GM23338 (cell line): Measurements from ENCODE around the gene RNLS. TPM values are rescaled to one million over a fixed set of nuclear protein-coding genes. Genes with fewer than 3 reads are reported as not detected.

Experiments
- ATAC-seq: fragments of 200-7000 bp; cut with Tn5 transposase; 3 replicates; pipeline ENCODE4 v1.9.1; 2020
- DNase-seq: peaks from one replicate; pipeline ENCODE4 v3.0.0-alpha.2; 2015; ENCODE audit warnings: low spot score
- H2AFZ ChIP-seq: fragments of 200-600 bp; sonication (generic); 2 replicates; pipeline ENCODE4 v1.8.0; 2016; ENCODE audit warnings: antibody characterized with exemption, mild to moderate bottlenecking, moderate library complexity
- H3F3A ChIP-seq: fragments of 200-600 bp; sonication (generic); replicated peaks from 2 replicates; pipeline ENCODE4 v1.8.0; 2017; ENCODE audit warnings: antibody characterized with exemption, mixed run types, low read depth
- H3K27ac ChIP-seq: fragments of 200-600 bp; sonication (generic); 2 replicates; pipeline ENCODE4 v1.6.1; 2016; ENCODE audit warnings: low read depth
- H3K27me3 ChIP-seq: fragments of 200-600 bp; sonication (generic); 2 replicates; pipeline ENCODE4 v1.8.0; 2016; ENCODE audit warnings: mild to moderate bottlenecking, mixed run types, moderate library complexity; ENCODE audit not compliant: insufficient read depth
- H3K36me3 ChIP-seq: fragments of 200-600 bp; sonication (generic); 2 replicates; pipeline ENCODE4 v1.8.0; 2016; ENCODE audit warnings: mild to moderate bottlenecking; ENCODE audit not compliant: insufficient read depth
- H3K4me1 ChIP-seq: fragments of 200-600 bp; sonication (generic); 2 replicates; pipeline ENCODE4 v1.8.0; 2016; ENCODE audit warnings: mild to moderate bottlenecking, moderate library complexity; ENCODE audit not compliant: insufficient read depth
- H3K4me2 ChIP-seq: fragments of 200-600 bp; sonication (generic); 2 replicates; pipeline ENCODE4 v1.7.1; 2017; ENCODE audit warnings: mixed run types
- H3K4me3 ChIP-seq: fragments of 200-600 bp; sonication (generic); 2 replicates; pipeline ENCODE4 v1.6.1; 2016; ENCODE audit warnings: mixed run types
- H3K79me2 ChIP-seq: fragments of 200-600 bp; sonication (generic); replicated peaks from 2 replicates; pipeline ENCODE4 v1.8.0; 2017; ENCODE audit warnings: mild to moderate bottlenecking; ENCODE audit not compliant: insufficient read depth
- H3K9me2 ChIP-seq: fragments of 200-600 bp; sonication (generic); 2 replicates; pipeline ENCODE4 v1.8.0; 2017; ENCODE audit not compliant: insufficient read depth
- H4K20me1 ChIP-seq: fragments of 200-600 bp; sonication (generic); replicated peaks from 2 replicates; pipeline ENCODE4 v1.8.0; 2017; ENCODE audit warnings: mild to moderate bottlenecking; ENCODE audit not compliant: insufficient read depth
- H3K27ac Mint-ChIP-seq: 2 replicates; pipeline ENCODE4 v1.8.0; 2020; ENCODE audit warnings: inconsistent platforms, mild to moderate bottlenecking, moderate library complexity, mixed read lengths
- H3K27me3 Mint-ChIP-seq: 3 replicates; pipeline ENCODE4 v1.8.0; 2022; ENCODE audit warnings: low read depth, mild to moderate bottlenecking, moderate library complexity, mixed read lengths, inconsistent platforms; ENCODE audit not compliant: insufficient read depth, poor library complexity
- H3K36me3 Mint-ChIP-seq: 3 replicates; pipeline ENCODE4 v1.8.0; 2021; ENCODE audit warnings: low read depth, mild to moderate bottlenecking, inconsistent platforms, moderate library complexity, mixed read lengths
- H3K4me1 Mint-ChIP-seq: 3 replicates; pipeline ENCODE4 v1.8.0; 2020; ENCODE audit warnings: mild to moderate bottlenecking, inconsistent platforms, mixed read lengths
- H3K4me3 Mint-ChIP-seq: 3 replicates; pipeline ENCODE4 v1.8.0; 2021; ENCODE audit warnings: moderate library complexity, mild to moderate bottlenecking, inconsistent platforms, mixed read lengths
- H3K9me3 Mint-ChIP-seq: 3 replicates; pipeline ENCODE4 v1.8.0; 2020; ENCODE audit warnings: moderate library complexity, mild to moderate bottlenecking, inconsistent platforms, mixed read lengths
- CREB1 ChIP-seq: fragments of 250-450 bp; sonication (Bioruptor Pico); IDR thresholded peaks from 2 replicates; pipeline ENCODE4 v1.5.0; 2020; ENCODE audit warnings: low read depth, mild to moderate bottlenecking, moderate library complexity
- EZH2 ChIP-seq: fragments of 200-600 bp; sonication (generic); IDR thresholded peaks from one replicate; pipeline ENCODE4 v1.8.0; 2017; ENCODE audit warnings: antibody characterized with exemption, mild to moderate bottlenecking, low read depth; ENCODE audit not compliant: unreplicated experiment
- EZH2phosphoT487 ChIP-seq: fragments of 200-600 bp; sonication (generic); IDR thresholded peaks from one replicate; pipeline ENCODE4 v1.8.1; 2018; ENCODE audit warnings: antibody characterized with exemption; ENCODE audit not compliant: unreplicated experiment
- JUNB ChIP-seq: IDR thresholded peaks from one replicate; pipeline ENCODE4 v1.6.1; 2016; ENCODE audit warnings: antibody characterized with exemption; ENCODE audit not compliant: unreplicated experiment
- NANOG ChIP-seq: IDR thresholded peaks from 2 replicates; pipeline ENCODE4 v1.6.1; 2016; ENCODE audit warnings: antibody characterized with exemption, borderline replicate concordance
- POLR2AphosphoS5 ChIP-seq: IDR thresholded peaks from 2 replicates; pipeline ENCODE4 v1.6.1; 2016; ENCODE audit warnings: antibody characterized with exemption, low read depth
- STAT1 ChIP-seq: IDR thresholded peaks from one replicate; pipeline ENCODE4 v1.6.1; 2016; ENCODE audit warnings: antibody characterized with exemption; ENCODE audit not compliant: unreplicated experiment
- ZNF114 ChIP-seq: fragments of 250-450 bp; sonication (Bioruptor Pico); IDR thresholded peaks from 2 replicates; pipeline ENCODE4 v1.5.0; 2020; ENCODE audit warnings: mild to moderate bottlenecking, moderate library complexity
- ZNF331 ChIP-seq: fragments of 250-450 bp; sonication (Bioruptor Pico); IDR thresholded peaks from 2 replicates; pipeline ENCODE4 v1.5.0; 2020; ENCODE audit warnings: low read depth, mild to moderate bottlenecking, moderate library complexity
- polyA plus RNA-seq: library from polyadenylated mRNA; unstranded; fragments of >200 nt; fragmentation: Nextera tagmentation; extraction: Ambion mirVana; gene quantifications from 2 replicates; pipeline ENCODE4 v1.2.1, GENCODE V29; 2016
- total RNA-seq: library from RNA; depleted of rRNA; stranded (reverse); fragments of >200 nt; shearing (Covaris generic); gene quantifications from 2 replicates; pipeline ENCODE4 v1.2.3, GENCODE V29; 2014
- TF ChIP-seq, protein P1 (sequence below): fragments of 250-450 bp; sonication (Bioruptor Pico); IDR thresholded peaks from 2 replicates; pipeline ENCODE4 v1.5.0; 2020; ENCODE audit warnings: mild to moderate bottlenecking, moderate library complexity
- TF ChIP-seq, protein P2 (sequence below): IDR thresholded peaks from 2 replicates; pipeline ENCODE4 v1.6.1; 2016; ENCODE audit warnings: antibody characterized with exemption
- TF ChIP-seq, protein P3 (sequence below), 2 experiments: fragments of 200-600 bp in 1 of 2; sonication (generic) in 1 of 2; conservative IDR thresholded peaks; 2 replicates each; pipeline versions ENCODE4 v1.5.1 to v1.6.1; 2016 to 2017; ENCODE audit warnings: antibody characterized with exemption in 2 of 2, low read depth in 2 of 2, mild to moderate bottlenecking in 2 of 2, moderate library complexity in 1 of 2
- TF ChIP-seq, protein P4 (sequence below): IDR thresholded peaks from one replicate; pipeline ENCODE4 v1.6.1; 2018; ENCODE audit warnings: antibody characterized with exemption; ENCODE audit not compliant: unreplicated experiment

Gene RNLS
- total and polyA plus RNA-seq, 2 experiments from 2014 or later, result 8.8 to 15.2 TPM

DNA sequence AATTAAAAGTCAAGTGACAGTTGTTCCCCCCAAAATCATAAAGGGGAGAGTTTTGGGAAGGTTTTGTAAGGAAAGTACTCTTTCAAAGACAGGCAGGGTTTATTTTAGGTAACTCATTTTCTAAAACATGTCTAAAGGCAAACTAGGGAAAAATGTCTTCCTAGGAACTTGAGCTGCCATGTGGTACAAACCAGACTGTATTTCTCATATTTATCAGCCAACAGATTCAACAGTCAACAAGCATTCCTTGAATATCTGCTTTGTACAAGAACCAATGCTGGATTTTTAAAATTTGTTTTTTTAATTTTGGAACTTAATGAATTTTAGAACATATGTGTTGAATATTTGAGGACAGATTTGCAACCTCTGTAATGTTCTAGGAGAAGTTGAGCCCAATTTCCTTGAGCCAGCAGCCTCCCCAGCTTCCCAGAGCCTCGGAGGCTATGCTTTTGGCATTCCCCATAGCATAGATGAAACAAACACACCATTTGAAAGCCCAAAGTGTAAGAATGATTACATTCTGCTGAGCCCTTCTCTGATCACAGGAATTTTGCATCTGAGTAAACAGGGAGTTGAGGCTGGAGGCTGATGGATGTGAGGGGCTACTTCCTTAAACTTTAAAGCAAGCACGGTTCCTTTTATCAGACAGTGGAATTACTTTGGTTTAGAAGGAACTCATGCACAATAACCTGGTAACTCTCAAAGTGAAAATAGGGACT is 345.1 kb downstream of the RNLS start:
- H3K9me3 Mint-ChIP-seq, result no peaks in the 10 kb centered on the region
- Histone ChIP-seq H2AFZ (peak overlapping the region; percentile 29; the same call in 1 of the 2 replicates), H3K9me2 (no peaks in the 10 kb centered on the region), H3F3A (no peaks in the 10 kb centered on the region), H3K27ac (no peak overlapping the region), H3K27me3 (no peaks in the 10 kb centered on the region), H3K4me2 (no peak overlapping the region), H4K20me1 (no peaks in the 10 kb centered on the region), H3K79me2 (no peaks in the 10 kb centered on the region), H3K4me3 (no peak overlapping the region), H3K36me3 (no peaks in the 10 kb centered on the region), H3K4me1 (no peaks in the 10 kb centered on the region)
- no peak for ATAC-seq
- no peaks in the 10 kb centered on the region for H3K27me3 Mint-ChIP-seq
- H3K36me3 Mint-ChIP-seq, result no peaks in the 10 kb centered on the region
- no peak overlapping the region for H3K27ac Mint-ChIP-seq
- no peak overlapping the region for H3K4me3 Mint-ChIP-seq
- peaks cover 3% of the 10 kb centered on the region; the same call in 2 of the 3 replicates for H3K4me1 Mint-ChIP-seq
- TF ChIP-seq STAT1, result no peak
- no peak for TF ChIP-seq POLR2AphosphoS5
- no peak for TF ChIP-seq ZNF114
- TF ChIP-seq, protein P1, sequence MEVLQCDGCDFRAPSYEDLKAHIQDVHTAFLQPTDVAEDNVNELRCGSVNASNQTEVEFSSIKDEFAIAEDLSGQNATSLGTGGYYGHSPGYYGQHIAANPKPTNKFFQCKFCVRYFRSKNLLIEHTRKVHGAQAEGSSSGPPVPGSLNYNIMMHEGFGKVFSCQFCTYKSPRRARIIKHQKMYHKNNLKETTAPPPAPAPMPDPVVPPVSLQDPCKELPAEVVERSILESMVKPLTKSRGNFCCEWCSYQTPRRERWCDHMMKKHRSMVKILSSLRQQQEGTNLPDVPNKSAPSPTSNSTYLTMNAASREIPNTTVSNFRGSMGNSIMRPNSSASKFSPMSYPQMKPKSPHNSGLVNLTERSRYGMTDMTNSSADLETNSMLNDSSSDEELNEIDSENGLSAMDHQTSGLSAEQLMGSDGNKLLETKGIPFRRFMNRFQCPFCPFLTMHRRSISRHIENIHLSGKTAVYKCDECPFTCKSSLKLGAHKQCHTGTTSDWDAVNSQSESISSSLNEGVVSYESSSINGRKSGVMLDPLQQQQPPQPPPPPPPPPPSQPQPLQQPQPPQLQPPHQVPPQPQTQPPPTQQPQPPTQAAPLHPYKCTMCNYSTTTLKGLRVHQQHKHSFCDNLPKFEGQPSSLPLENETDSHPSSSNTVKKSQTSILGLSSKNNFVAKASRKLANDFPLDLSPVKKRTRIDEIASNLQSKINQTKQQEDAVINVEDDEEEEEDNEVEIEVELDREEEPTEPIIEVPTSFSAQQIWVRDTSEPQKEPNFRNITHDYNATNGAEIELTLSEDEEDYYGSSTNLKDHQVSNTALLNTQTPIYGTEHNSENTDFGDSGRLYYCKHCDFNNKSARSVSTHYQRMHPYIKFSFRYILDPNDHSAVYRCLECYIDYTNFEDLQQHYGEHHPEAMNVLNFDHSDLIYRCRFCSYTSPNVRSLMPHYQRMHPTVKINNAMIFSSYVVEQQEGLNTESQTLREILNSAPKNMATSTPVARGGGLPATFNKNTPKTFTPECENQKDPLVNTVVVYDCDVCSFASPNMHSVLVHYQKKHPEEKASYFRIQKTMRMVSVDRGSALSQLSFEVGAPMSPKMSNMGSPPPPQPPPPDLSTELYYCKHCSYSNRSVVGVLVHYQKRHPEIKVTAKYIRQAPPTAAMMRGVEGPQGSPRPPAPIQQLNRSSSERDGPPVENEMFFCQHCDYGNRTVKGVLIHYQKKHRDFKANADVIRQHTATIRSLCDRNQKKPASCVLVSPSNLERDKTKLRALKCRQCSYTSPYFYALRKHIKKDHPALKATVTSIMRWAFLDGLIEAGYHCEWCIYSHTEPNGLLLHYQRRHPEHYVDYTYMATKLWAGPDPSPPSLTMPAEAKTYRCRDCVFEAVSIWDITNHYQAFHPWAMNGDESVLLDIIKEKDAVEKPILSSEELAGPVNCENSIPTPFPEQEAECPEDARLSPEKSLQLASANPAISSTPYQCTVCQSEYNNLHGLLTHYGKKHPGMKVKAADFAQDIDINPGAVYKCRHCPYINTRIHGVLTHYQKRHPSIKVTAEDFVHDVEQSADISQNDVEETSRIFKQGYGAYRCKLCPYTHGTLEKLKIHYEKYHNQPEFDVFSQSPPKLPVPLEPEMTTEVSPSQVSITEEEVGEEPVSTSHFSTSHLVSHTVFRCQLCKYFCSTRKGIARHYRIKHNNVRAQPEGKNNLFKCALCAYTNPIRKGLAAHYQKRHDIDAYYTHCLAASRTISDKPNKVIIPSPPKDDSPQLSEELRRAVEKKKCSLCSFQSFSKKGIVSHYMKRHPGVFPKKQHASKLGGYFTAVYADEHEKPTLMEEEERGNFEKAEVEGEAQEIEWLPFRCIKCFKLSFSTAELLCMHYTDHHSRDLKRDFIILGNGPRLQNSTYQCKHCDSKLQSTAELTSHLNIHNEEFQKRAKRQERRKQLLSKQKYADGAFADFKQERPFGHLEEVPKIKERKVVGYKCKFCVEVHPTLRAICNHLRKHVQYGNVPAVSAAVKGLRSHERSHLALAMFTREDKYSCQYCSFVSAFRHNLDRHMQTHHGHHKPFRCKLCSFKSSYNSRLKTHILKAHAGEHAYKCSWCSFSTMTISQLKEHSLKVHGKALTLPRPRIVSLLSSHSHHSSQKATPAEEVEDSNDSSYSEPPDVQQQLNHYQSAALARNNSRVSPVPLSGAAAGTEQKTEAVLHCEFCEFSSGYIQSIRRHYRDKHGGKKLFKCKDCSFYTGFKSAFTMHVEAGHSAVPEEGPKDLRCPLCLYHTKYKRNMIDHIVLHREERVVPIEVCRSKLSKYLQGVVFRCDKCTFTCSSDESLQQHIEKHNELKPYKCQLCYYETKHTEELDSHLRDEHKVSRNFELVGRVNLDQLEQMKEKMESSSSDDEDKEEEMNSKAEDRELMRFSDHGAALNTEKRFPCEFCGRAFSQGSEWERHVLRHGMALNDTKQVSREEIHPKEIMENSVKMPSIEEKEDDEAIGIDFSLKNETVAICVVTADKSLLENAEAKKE (CRISPR knock-in tag), result no peak
- TF ChIP-seq ZNF331, result no peak
- no peak for TF ChIP-seq EZH2
- TF ChIP-seq NANOG, result no peak
- TF ChIP-seq, protein P2, sequence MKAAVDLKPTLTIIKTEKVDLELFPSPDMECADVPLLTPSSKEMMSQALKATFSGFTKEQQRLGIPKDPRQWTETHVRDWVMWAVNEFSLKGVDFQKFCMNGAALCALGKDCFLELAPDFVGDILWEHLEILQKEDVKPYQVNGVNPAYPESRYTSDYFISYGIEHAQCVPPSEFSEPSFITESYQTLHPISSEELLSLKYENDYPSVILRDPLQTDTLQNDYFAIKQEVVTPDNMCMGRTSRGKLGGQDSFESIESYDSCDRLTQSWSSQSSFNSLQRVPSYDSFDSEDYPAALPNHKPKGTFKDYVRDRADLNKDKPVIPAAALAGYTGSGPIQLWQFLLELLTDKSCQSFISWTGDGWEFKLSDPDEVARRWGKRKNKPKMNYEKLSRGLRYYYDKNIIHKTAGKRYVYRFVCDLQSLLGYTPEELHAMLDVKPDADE, result no peak
- no peak for TF ChIP-seq CREB1
- TF ChIP-seq, protein P3, sequence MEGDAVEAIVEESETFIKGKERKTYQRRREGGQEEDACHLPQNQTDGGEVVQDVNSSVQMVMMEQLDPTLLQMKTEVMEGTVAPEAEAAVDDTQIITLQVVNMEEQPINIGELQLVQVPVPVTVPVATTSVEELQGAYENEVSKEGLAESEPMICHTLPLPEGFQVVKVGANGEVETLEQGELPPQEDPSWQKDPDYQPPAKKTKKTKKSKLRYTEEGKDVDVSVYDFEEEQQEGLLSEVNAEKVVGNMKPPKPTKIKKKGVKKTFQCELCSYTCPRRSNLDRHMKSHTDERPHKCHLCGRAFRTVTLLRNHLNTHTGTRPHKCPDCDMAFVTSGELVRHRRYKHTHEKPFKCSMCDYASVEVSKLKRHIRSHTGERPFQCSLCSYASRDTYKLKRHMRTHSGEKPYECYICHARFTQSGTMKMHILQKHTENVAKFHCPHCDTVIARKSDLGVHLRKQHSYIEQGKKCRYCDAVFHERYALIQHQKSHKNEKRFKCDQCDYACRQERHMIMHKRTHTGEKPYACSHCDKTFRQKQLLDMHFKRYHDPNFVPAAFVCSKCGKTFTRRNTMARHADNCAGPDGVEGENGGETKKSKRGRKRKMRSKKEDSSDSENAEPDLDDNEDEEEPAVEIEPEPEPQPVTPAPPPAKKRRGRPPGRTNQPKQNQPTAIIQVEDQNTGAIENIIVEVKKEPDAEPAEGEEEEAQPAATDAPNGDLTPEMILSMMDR (conservative IDR thresholded peaks at IDR 0.05; ENCODE audit: low read depth in 2 of 2), result no peak
- TF ChIP-seq JUNB, result no peak
- TF ChIP-seq, protein P4, sequence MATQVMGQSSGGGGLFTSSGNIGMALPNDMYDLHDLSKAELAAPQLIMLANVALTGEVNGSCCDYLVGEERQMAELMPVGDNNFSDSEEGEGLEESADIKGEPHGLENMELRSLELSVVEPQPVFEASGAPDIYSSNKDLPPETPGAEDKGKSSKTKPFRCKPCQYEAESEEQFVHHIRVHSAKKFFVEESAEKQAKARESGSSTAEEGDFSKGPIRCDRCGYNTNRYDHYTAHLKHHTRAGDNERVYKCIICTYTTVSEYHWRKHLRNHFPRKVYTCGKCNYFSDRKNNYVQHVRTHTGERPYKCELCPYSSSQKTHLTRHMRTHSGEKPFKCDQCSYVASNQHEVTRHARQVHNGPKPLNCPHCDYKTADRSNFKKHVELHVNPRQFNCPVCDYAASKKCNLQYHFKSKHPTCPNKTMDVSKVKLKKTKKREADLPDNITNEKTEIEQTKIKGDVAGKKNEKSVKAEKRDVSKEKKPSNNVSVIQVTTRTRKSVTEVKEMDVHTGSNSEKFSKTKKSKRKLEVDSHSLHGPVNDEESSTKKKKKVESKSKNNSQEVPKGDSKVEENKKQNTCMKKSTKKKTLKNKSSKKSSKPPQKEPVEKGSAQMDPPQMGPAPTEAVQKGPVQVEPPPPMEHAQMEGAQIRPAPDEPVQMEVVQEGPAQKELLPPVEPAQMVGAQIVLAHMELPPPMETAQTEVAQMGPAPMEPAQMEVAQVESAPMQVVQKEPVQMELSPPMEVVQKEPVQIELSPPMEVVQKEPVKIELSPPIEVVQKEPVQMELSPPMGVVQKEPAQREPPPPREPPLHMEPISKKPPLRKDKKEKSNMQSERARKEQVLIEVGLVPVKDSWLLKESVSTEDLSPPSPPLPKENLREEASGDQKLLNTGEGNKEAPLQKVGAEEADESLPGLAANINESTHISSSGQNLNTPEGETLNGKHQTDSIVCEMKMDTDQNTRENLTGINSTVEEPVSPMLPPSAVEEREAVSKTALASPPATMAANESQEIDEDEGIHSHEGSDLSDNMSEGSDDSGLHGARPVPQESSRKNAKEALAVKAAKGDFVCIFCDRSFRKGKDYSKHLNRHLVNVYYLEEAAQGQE, result no peak
- TF ChIP-seq EZH2phosphoT487, result no peak
- DNase-seq, result no peak
